SK-N-SH treated with all-trans-retinoic acid at 6 μM for 48 hours (cell line): Measurements from ENCODE around the gene XRN2.

Experiments
- ATAC-seq: fragments of 200-7000 bp; cut with Tn5 transposase; 3 replicates; pipeline ENCODE4 v1.9.1; 2020; ENCODE audit warnings: mild to moderate bottlenecking, moderate library complexity
- ARNTL ChIP-seq: fragments of 450-650 bp; formaldehyde crosslinking; IDR thresholded peaks from 2 replicates; pipeline ENCODE4 v1.5.0; 2020; ENCODE audit warnings: low read depth, mild to moderate bottlenecking, moderate library complexity, borderline replicate concordance
- BACH2 ChIP-seq: fragments of 250-450 bp; sonication (Bioruptor Pico); IDR thresholded peaks from 2 replicates; pipeline ENCODE4 v1.9.0; 2021; ENCODE audit warnings: mild to moderate bottlenecking, borderline replicate concordance
- CSDC2 ChIP-seq: fragments of 250-450 bp; sonication (Bioruptor Pico); IDR thresholded peaks from 2 replicates; pipeline ENCODE4 v1.5.0; 2020; ENCODE audit warnings: mild to moderate bottlenecking, moderate library complexity
- ESRRG ChIP-seq: fragments of 250-450 bp; sonication (Bioruptor Pico); IDR thresholded peaks from 2 replicates; pipeline ENCODE4 v1.6.1; 2021; ENCODE audit warnings: mild to moderate bottlenecking
- GLIS3 ChIP-seq: fragments of 250-450 bp; sonication (Bioruptor Pico); IDR thresholded peaks from 2 replicates; pipeline ENCODE4 v1.5.0; 2020; ENCODE audit warnings: mild to moderate bottlenecking, moderate library complexity
- ISL1 ChIP-seq: fragments of 250-450 bp; sonication (Bioruptor Pico); IDR thresholded peaks from 2 replicates; pipeline ENCODE4 v2.1.2; 2022; ENCODE audit warnings: mild to moderate bottlenecking, moderate library complexity
- OSR1 ChIP-seq: fragments of 250-450 bp; sonication (Bioruptor Pico); IDR thresholded peaks from 2 replicates; pipeline ENCODE4 v1.8.0; 2022; ENCODE audit warnings: moderate library complexity, mild to moderate bottlenecking, inconsistent platforms
- PPARA ChIP-seq: fragments of 250-450 bp; sonication (Bioruptor Pico); IDR thresholded peaks from 2 replicates; pipeline ENCODE4 v1.5.0; 2020; ENCODE audit warnings: mild to moderate bottlenecking, borderline replicate concordance
- RARB ChIP-seq: fragments of 250-450 bp; sonication (Bioruptor Pico); IDR thresholded peaks from 2 replicates; pipeline ENCODE4 v1.8.0; 2021; ENCODE audit warnings: mild to moderate bottlenecking, moderate library complexity
- SNAI2 ChIP-seq: fragments of 250-450 bp; sonication (Bioruptor Pico); IDR thresholded peaks from 2 replicates; pipeline ENCODE4 v1.5.0; 2020; ENCODE audit warnings: mild to moderate bottlenecking, moderate library complexity
- TCF4 ChIP-seq: fragments of 250-450 bp; sonication (Bioruptor Pico); IDR thresholded peaks from 2 replicates; pipeline ENCODE4 v1.8.0; 2021; ENCODE audit warnings: mild to moderate bottlenecking, moderate library complexity, borderline replicate concordance
- TOX ChIP-seq: fragments of 250-450 bp; sonication (Bioruptor Pico); IDR thresholded peaks from 2 replicates; pipeline ENCODE4 v1.8.0; 2021; ENCODE audit warnings: mild to moderate bottlenecking, moderate library complexity, borderline replicate concordance
- ZC3H10 ChIP-seq: fragments of 250-450 bp; sonication (Bioruptor Pico); IDR thresholded peaks from 2 replicates; pipeline ENCODE4 v1.5.1; 2021; ENCODE audit warnings: mild to moderate bottlenecking, moderate library complexity
- ZFP3 ChIP-seq: fragments of 250-450 bp; sonication (Bioruptor Pico); IDR thresholded peaks from 2 replicates; pipeline ENCODE4 v1.5.0; 2020; ENCODE audit warnings: mild to moderate bottlenecking, moderate library complexity
- ZFP30 ChIP-seq: fragments of 450-650 bp; formaldehyde crosslinking; IDR thresholded peaks from 2 replicates; pipeline ENCODE4 v1.5.0; 2022; ENCODE audit warnings: mild to moderate bottlenecking, moderate library complexity
- ZNF565 ChIP-seq: fragments of 450-650 bp; formaldehyde crosslinking; conservative IDR thresholded peaks from 2 replicates; pipeline ENCODE4 v1.5.0; 2020; ENCODE audit warnings: low read depth, mild to moderate bottlenecking, moderate library complexity
- ZNF70 ChIP-seq: fragments of 450-650 bp; formaldehyde crosslinking; IDR thresholded peaks from 2 replicates; pipeline ENCODE4 v1.5.0; 2020; ENCODE audit warnings: mild to moderate bottlenecking, moderate library complexity
- ZNF8 ChIP-seq: fragments of 450-650 bp; formaldehyde crosslinking; IDR thresholded peaks from 2 replicates; pipeline ENCODE4 v1.5.0; 2020; ENCODE audit warnings: mild to moderate bottlenecking, moderate library complexity
- TF ChIP-seq, protein P1 (sequence below): fragments of 250-450 bp; sonication (Bioruptor Pico); IDR thresholded peaks from 2 replicates; pipeline ENCODE4 v1.8.0; 2021; ENCODE audit warnings: low read depth, mild to moderate bottlenecking, moderate library complexity, borderline replicate concordance
- TF ChIP-seq, protein P2 (sequence below): fragments of 250-450 bp; sonication (Bioruptor Pico); IDR thresholded peaks from 2 replicates; pipeline ENCODE4 v1.5.1; 2021; ENCODE audit warnings: mild to moderate bottlenecking, moderate library complexity
- TF ChIP-seq, protein P3 (sequence below): fragments of 250-450 bp; sonication (Bioruptor Pico); IDR thresholded peaks from 2 replicates; pipeline ENCODE4 v1.5.1; 2020; ENCODE audit warnings: low read depth, mild to moderate bottlenecking, moderate library complexity
- TF ChIP-seq, protein P4 (sequence below): fragments of 250-450 bp; sonication (Bioruptor Pico); IDR thresholded peaks from 2 replicates; pipeline ENCODE4 v1.8.0; 2020; ENCODE audit warnings: mild to moderate bottlenecking, moderate library complexity, borderline replicate concordance

XRN2 gene

DNA sequence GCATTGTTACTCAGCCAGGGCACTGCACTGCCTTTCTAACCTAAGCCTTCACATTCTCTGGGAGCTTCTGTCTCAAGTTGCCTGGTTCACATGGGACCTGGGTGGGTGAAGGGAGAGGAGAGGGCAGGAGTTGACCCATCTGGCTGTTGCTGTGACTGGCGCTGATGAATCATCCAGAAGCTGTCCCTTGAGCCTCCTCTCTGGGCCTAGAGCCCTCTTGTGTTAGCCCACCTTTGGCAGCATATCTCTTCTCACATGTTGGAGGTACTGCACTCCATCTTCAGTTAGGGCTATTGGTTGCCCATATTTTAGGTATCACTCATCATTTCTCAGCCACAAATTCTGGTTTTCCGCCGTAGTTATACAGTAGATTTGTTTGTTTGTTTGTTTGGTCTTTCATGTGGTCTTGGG is 19.8 kb downstream of the XRN2 start:
- TF ChIP-seq CSDC2 (no peak), PPARA (CRISPR knock-in tag) (no peak), ZC3H10 (CRISPR knock-in tag) (no peak), TOX (CRISPR knock-in tag) (no peak), ZNF565 (CRISPR knock-in tag) (no peak), SNAI2 (CRISPR knock-in tag) (no peak), ZNF8 (no peak), RARB (no peak), ZNF70 (CRISPR knock-in tag) (no peak), ARNTL (CRISPR knock-in tag) (no peak), BACH2 (no peak), ZFP30 (CRISPR knock-in tag) (no peak)
- TF ChIP-seq, protein P1, sequence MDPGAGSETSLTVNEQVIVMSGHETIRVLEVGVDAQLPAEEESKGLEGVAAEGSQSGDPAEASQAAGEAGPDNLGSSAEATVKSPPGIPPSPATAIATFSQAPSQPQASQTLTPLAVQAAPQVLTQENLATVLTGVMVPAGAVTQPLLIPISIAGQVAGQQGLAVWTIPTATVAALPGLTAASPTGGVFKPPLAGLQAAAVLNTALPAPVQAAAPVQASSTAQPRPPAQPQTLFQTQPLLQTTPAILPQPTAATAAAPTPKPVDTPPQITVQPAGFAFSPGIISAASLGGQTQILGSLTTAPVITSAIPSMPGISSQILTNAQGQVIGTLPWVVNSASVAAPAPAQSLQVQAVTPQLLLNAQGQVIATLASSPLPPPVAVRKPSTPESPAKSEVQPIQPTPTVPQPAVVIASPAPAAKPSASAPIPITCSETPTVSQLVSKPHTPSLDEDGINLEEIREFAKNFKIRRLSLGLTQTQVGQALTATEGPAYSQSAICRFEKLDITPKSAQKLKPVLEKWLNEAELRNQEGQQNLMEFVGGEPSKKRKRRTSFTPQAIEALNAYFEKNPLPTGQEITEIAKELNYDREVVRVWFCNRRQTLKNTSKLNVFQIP (CRISPR knock-in tag) = no peak
- TF ChIP-seq, protein P2, sequence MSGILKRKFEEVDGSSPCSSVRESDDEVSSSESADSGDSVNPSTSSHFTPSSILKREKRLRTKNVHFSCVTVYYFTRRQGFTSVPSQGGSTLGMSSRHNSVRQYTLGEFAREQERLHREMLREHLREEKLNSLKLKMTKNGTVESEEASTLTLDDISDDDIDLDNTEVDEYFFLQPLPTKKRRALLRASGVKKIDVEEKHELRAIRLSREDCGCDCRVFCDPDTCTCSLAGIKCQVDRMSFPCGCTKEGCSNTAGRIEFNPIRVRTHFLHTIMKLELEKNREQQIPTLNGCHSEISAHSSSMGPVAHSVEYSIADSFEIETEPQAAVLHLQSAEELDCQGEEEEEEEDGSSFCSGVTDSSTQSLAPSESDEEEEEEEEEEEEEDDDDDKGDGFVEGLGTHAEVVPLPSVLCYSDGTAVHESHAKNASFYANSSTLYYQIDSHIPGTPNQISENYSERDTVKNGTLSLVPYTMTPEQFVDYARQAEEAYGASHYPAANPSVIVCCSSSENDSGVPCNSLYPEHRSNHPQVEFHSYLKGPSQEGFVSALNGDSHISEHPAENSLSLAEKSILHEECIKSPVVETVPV (CRISPR knock-in tag) = no peak
- TF ChIP-seq, all 23 proteins: peak for 0
- ATAC-seq = no peak; the same call in 2 of the 3 replicates

DNA sequence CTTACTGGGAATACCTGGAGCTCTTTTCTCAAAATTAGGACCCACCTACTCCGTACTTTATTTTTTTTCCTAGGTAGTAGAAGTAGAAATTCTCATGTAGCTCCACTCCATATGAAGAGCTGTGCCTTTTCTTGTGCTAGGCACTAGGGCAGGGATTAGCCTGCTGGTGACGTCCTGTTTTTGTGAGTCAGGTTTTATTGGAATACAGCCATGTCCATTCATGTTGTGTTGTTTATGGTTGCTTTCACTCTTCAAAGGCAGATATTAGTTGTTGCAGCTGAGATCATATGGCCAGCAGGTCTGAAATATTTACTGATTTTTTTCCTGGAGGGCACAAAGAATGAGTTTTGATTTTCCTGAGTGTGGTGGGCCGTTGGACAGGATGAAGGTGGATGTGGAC is 20.5 kb downstream of the XRN2 start:
- TF ChIP-seq OSR1 (CRISPR knock-in tag) (no peak), ZFP3 (no peak), ARNTL (CRISPR knock-in tag) (no peak), RARB (no peak), ZNF8 (no peak), ZC3H10 (CRISPR knock-in tag) (no peak), ZFP30 (CRISPR knock-in tag) (no peak), TOX (CRISPR knock-in tag) (no peak), GLIS3 (CRISPR knock-in tag) (no peak), ISL1 (CRISPR knock-in tag) (no peak), TCF4 (CRISPR knock-in tag) (no peak), CSDC2 (no peak)
- TF ChIP-seq, protein P3, sequence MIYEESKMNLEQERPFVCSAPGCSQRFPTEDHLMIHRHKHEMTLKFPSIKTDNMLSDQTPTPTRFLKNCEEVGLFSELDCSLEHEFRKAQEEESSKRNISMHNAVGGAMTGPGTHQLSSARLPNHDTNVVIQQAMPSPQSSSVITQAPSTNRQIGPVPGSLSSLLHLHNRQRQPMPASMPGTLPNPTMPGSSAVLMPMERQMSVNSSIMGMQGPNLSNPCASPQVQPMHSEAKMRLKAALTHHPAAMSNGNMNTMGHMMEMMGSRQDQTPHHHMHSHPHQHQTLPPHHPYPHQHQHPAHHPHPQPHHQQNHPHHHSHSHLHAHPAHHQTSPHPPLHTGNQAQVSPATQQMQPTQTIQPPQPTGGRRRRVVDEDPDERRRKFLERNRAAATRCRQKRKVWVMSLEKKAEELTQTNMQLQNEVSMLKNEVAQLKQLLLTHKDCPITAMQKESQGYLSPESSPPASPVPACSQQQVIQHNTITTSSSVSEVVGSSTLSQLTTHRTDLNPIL (CRISPR knock-in tag) = no peak
- TF ChIP-seq, protein P1 (CRISPR knock-in tag) = no peak
- TF ChIP-seq, protein P2 (CRISPR knock-in tag) = no peak
- ATAC-seq = peak; percentile 85

DNA sequence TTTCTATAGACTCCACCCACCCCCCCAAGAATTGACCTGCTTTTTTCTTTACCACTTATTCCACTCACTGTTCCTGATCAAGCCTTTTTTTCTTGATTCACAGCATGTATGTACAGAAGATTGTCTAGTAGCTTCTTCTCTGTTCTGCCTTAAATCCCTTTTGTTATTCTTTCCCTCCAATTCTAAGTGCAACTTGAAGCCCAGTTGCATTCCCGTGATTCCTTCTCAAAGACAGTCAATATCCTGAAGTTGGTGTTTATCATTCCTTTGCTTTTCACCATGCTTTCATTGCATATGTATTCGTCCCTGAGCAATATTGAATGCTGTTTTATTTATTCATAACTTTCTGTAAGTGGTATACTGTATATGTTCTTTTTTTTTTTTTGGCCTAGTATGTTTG is 21.0 kb downstream of the XRN2 start:
- ATAC-seq = no peak

More for the DNA sequence above, 21.0 kb downstream of the XRN2 start:
- TF ChIP-seq, protein P4, sequence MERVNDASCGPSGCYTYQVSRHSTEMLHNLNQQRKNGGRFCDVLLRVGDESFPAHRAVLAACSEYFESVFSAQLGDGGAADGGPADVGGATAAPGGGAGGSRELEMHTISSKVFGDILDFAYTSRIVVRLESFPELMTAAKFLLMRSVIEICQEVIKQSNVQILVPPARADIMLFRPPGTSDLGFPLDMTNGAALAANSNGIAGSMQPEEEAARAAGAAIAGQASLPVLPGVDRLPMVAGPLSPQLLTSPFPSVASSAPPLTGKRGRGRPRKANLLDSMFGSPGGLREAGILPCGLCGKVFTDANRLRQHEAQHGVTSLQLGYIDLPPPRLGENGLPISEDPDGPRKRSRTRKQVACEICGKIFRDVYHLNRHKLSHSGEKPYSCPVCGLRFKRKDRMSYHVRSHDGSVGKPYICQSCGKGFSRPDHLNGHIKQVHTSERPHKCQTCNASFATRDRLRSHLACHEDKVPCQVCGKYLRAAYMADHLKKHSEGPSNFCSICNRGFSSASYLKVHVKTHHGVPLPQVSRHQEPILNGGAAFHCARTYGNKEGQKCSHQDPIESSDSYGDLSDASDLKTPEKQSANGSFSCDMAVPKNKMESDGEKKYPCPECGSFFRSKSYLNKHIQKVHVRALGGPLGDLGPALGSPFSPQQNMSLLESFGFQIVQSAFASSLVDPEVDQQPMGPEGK (CRISPR knock-in tag) = no peak
- no peak for TF ChIP-seq ZNF565 (CRISPR knock-in tag)
- no peak for TF ChIP-seq ZFP30 (CRISPR knock-in tag)
- TF ChIP-seq ZFP3 = no peak
- no peak for TF ChIP-seq RARB
- no peak for TF ChIP-seq BACH2
- TF ChIP-seq ZNF70 (CRISPR knock-in tag) = no peak
- no peak for TF ChIP-seq TOX (CRISPR knock-in tag)
- TF ChIP-seq ARNTL (CRISPR knock-in tag) = no peak
- no peak for TF ChIP-seq ESRRG (CRISPR knock-in tag)
- no peak for TF ChIP-seq SNAI2 (CRISPR knock-in tag)
- TF ChIP-seq, protein P3 (CRISPR knock-in tag) = no peak
- TF ChIP-seq ISL1 (CRISPR knock-in tag) = no peak
